ENCODE results near the gene SFI1.

- TF ChIP-seq CTCF (IDR thresholded peaks at IDR 0.05 in 2 of 3, conservative IDR thresholded peaks at IDR 0.05 in 1 of 3; ENCODE audit: borderline replicate concordance in 1 of 3, insufficient read depth in 1 of 3, low read depth in 2 of 3, low read length in 2 of 3) (no peak), ZBTB33 (IDR thresholded peaks at IDR 0.05; ENCODE audit: extremely low read depth, insufficient replicate concordance, low read length) (no peak)
Measured at GRCh38 chr22:31584804-31585160, 88.4 kb downstream of the SFI1 start.

Measured in HCT116 (cell line).